Measurements from ENCODE around the gene MPHOSPH10. TPM values are rescaled to one million over a fixed set of nuclear protein-coding genes. Genes with fewer than 3 reads are reported as not detected.
A peak's percentile ranks its signal among the peaks of the same experiment; 100 is the strongest.

The MPHOSPH10 gene
- total RNA-seq, 2 donors from 2014 or later, result 17.2 to 37.0 TPM

GRCh38 chr2:71122387-71123298, 7.8 kb upstream of the MPHOSPH10 start:
- Histone ChIP-seq H3K27me3 (replicated peaks; ENCODE audit: insufficient read depth) (no peaks in the 10 kb centered on the region), H3K9me3 (no peaks in the 10 kb centered on the region), H3K4me1 (ENCODE audit: control insufficient read depth in 1 of 2, low read depth in 2 of 2) (peaks cover 0 to 6% of the 10 kb centered on the region in 2 donors), H3K36me3 (peaks cover 8% of the 10 kb centered on the region), H3K27ac (no peak overlapping the region), H3K4me3 (no peak overlapping the region)
- no peak for TF ChIP-seq CTCF (IDR thresholded peaks at IDR 0.05)
- no peak for DNase-seq (ENCODE audit: low spot score)
- no peak for ATAC-seq (ENCODE audit: insufficient number of reproducible peaks, low FRiP score, low read depth)

- Histone ChIP-seq H3K9me3 (no peaks in the 10 kb centered on the region), H3K27ac (no peak overlapping the region), H3K27me3 (replicated peaks; ENCODE audit: insufficient read depth) (no peaks in the 10 kb centered on the region), H3K4me3 (no peak overlapping the region), H3K4me1 (ENCODE audit: control insufficient read depth in 1 of 2, low read depth in 2 of 2) (peaks cover 11 to 21% of the 10 kb centered on the region in 2 donors), H3K36me3 (no peaks in the 10 kb centered on the region)
- no peak for ATAC-seq (ENCODE audit: insufficient number of reproducible peaks, low FRiP score, low read depth)
- no peak for TF ChIP-seq CTCF (IDR thresholded peaks at IDR 0.05)
- no peak for DNase-seq (ENCODE audit: low spot score)
Observed at GRCh38 chr2:71125506-71126294, 4.7 kb upstream of the MPHOSPH10 start.

- ATAC-seq (ENCODE audit: insufficient number of reproducible peaks, low FRiP score, low read depth) (no peak), DNase-seq (ENCODE audit: low spot score) (no peak)
- no peaks in the 10 kb centered on the region for H3K9me3 ChIP-seq
- H3K36me3 ChIP-seq, result no peaks in the 10 kb centered on the region
- no peak overlapping the region for H3K27ac ChIP-seq
- H3K4me1 ChIP-seq (ENCODE audit: control insufficient read depth in 1 of 2, low read depth in 2 of 2), result peaks cover 20 to 30% of the 10 kb centered on the region in 2 donors
- no peak overlapping the region for H3K4me3 ChIP-seq
- TF ChIP-seq CTCF (IDR thresholded peaks at IDR 0.05), result no peak
- H3K27me3 ChIP-seq (replicated peaks; ENCODE audit: insufficient read depth), result no peaks in the 10 kb centered on the region
Observed at GRCh38 chr2:71126957-71127356, 3.5 kb upstream of the MPHOSPH10 start.

GRCh38 chr2:71129114-71129901, 1.1 kb upstream of the MPHOSPH10 start:
- no peak for ATAC-seq (ENCODE audit: insufficient number of reproducible peaks, low FRiP score, low read depth)
- H3K4me1 ChIP-seq (ENCODE audit: control insufficient read depth in 1 of 2, low read depth in 2 of 2), result peaks cover 25 to 37% of the 10 kb centered on the region in 2 donors

More at GRCh38 chr2:71129114-71129901, 1.1 kb upstream of the MPHOSPH10 start:
- Histone ChIP-seq H3K27me3 (replicated peaks; ENCODE audit: insufficient read depth) (no peaks in the 10 kb centered on the region), H3K4me3 (peak overlapping the region; percentile 98), H3K36me3 (peaks cover 5% of the 10 kb centered on the region), H3K9me3 (no peaks in the 10 kb centered on the region), H3K27ac (peak overlapping the region; percentile 94 to 96)
- TF ChIP-seq CTCF (IDR thresholded peaks at IDR 0.05), result no peak
- no peak for DNase-seq (ENCODE audit: low spot score)

Data from thoracic aorta (tissue), 2 donors.